Effector memory CD4-positive, alpha-beta T cell (primary cell): ENCODE measurements around the gene RALGPS1.
A peak's percentile ranks its signal among the peaks of the same experiment; 100 is the strongest.

ENCODE experiments used
- DNase-seq, 3 donors: peaks; one replicate each; pipeline ENCODE4 v3.0.0-alpha.2; 2020
- H3K27ac ChIP-seq: 2 replicates; pipeline ENCODE4 v1.7.0; 2013; ENCODE audit warnings: mild to moderate bottlenecking, low read length, moderate library complexity; ENCODE audit not compliant: insufficient read depth, poor library complexity, severe bottlenecking
- H3K27me3 ChIP-seq: replicated peaks from 2 replicates; pipeline ENCODE4 v1.7.0; 2013; ENCODE audit warnings: mild to moderate bottlenecking, low read length; ENCODE audit not compliant: insufficient read depth, control insufficient read depth, poor library complexity, severe bottlenecking
- H3K36me3 ChIP-seq: 2 replicates; pipeline ENCODE4 v1.7.0; 2013; ENCODE audit warnings: mild to moderate bottlenecking, low read length, moderate library complexity; ENCODE audit not compliant: control insufficient read depth, insufficient read depth
- H3K4me1 ChIP-seq: 2 replicates; pipeline ENCODE4 v1.7.0; 2013; ENCODE audit warnings: low read length, mild to moderate bottlenecking; ENCODE audit not compliant: control insufficient read depth, insufficient read depth, poor library complexity, severe bottlenecking
- H3K4me3 ChIP-seq: 2 replicates; pipeline ENCODE4 v1.7.0; 2013; ENCODE audit warnings: low read length, low read depth, mild to moderate bottlenecking; ENCODE audit not compliant: insufficient read depth, poor library complexity, severe bottlenecking
- H3K9me3 ChIP-seq: 2 replicates; pipeline ENCODE4 v1.7.0; 2013; ENCODE audit warnings: mild to moderate bottlenecking, low read length, moderate library complexity; ENCODE audit not compliant: control insufficient read depth

Gene RALGPS1

DNA sequence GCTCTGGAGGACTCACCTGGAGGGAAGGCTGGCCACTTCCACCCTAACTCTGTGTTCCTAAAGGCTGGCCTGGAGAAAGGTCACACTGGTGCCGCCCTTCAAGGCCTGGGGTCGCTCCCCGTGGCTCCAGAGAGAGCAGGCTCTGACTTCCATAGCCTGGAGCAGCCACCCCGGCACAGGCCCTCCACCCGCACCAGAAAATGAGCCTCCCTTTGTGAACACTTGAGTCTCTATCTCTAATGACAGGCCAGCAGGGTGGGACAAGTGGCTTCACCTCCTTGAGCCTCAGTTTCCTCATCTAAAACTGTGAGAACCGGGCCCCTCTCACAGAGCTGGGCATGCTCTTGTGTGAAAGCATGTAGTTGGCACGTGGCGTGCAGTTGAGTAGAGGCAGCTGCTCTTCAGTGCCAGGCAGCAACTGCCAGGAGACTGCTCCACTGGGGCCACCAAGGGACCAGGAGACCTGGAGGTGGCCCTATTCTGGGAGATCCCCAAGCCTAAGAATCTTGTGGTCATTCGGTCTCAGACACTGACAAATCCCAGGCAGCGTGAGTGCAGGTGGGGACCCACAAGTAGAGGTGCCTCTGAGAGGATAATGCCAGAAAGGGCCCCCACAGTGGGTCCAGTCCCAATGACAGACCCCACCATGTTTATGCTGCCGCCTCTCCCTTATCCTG, 293.3 kb downstream of the RALGPS1 start:
- no peak for DNase-seq
- H3K27me3 ChIP-seq, result no peaks in the 10 kb centered on the region
- no peak overlapping the region for H3K27ac ChIP-seq
- no peaks in the 10 kb centered on the region for H3K4me1 ChIP-seq
- H3K36me3 ChIP-seq, result no peaks in the 10 kb centered on the region
- no peak overlapping the region for H3K4me3 ChIP-seq
- H3K9me3 ChIP-seq, result no peaks in the 10 kb centered on the region

DNA sequence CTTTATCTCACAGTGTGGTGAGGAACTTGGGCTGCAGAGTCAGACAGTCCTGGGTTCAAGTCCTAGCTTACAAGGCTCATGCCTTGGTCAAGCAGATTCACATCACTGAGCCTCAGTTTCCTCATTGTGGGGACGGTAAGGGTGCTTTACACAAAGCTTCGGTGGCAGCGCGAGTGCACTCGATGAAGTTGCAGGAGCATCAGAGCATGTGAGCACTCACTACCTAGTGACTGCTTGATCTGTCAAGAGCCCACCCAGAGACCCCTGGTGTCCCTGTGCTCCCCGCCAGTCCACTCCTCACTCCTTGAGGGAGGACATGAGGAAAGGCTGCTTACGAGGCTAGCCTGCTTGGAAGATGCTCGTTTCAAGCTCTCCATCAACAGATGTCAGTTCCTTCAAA, 293.8 kb downstream of the RALGPS1 start:
- Histone ChIP-seq H3K36me3 (no peaks in the 10 kb centered on the region), H3K27me3 (no peaks in the 10 kb centered on the region), H3K4me1 (no peaks in the 10 kb centered on the region), H3K4me3 (no peak overlapping the region), H3K27ac (no peak overlapping the region), H3K9me3 (no peaks in the 10 kb centered on the region)
- no peak for DNase-seq

GRCh38 chr9:127209220-127209619, 294.6 kb downstream of the RALGPS1 start:
- no peaks in the 10 kb centered on the region for H3K9me3 ChIP-seq
- DNase-seq, result no peak
- H3K36me3 ChIP-seq, result no peaks in the 10 kb centered on the region
- no peak overlapping the region for H3K27ac ChIP-seq
- no peaks in the 10 kb centered on the region for H3K4me1 ChIP-seq
- H3K4me3 ChIP-seq, result no peak overlapping the region
- no peaks in the 10 kb centered on the region for H3K27me3 ChIP-seq

- Histone ChIP-seq H3K36me3 (no peaks in the 10 kb centered on the region), H3K4me1 (no peaks in the 10 kb centered on the region), H3K9me3 (no peaks in the 10 kb centered on the region), H3K4me3 (no peak overlapping the region), H3K27me3 (no peaks in the 10 kb centered on the region), H3K27ac (no peak overlapping the region)
- DNase-seq, result no peak
Observed at GRCh38 chr9:127209948-127210640, 295.5 kb downstream of the RALGPS1 start.

- no peak for DNase-seq
- H3K27ac ChIP-seq, result no peak overlapping the region
- H3K36me3 ChIP-seq, result no peaks in the 10 kb centered on the region
- H3K27me3 ChIP-seq, result no peaks in the 10 kb centered on the region
- H3K4me1 ChIP-seq, result no peaks in the 10 kb centered on the region
- no peaks in the 10 kb centered on the region for H3K9me3 ChIP-seq
- H3K4me3 ChIP-seq, result no peak overlapping the region
Observed at GRCh38 chr9:127210851-127211730, 296.5 kb downstream of the RALGPS1 start.

- Histone ChIP-seq H3K27me3 (no peaks in the 10 kb centered on the region), H3K4me3 (no peak overlapping the region), H3K36me3 (no peaks in the 10 kb centered on the region), H3K9me3 (no peaks in the 10 kb centered on the region), H3K27ac (no peak overlapping the region), H3K4me1 (no peaks in the 10 kb centered on the region)
- no peak for DNase-seq
Observed at GRCh38 chr9:127211983-127212382, 297.4 kb downstream of the RALGPS1 start.

- no peak overlapping the region for H3K27ac ChIP-seq
- no peak overlapping the region for H3K4me3 ChIP-seq
- H3K27me3 ChIP-seq, result no peaks in the 10 kb centered on the region
Observed at GRCh38 chr9:127212453-127212852, 297.9 kb downstream of the RALGPS1 start.

DNA sequence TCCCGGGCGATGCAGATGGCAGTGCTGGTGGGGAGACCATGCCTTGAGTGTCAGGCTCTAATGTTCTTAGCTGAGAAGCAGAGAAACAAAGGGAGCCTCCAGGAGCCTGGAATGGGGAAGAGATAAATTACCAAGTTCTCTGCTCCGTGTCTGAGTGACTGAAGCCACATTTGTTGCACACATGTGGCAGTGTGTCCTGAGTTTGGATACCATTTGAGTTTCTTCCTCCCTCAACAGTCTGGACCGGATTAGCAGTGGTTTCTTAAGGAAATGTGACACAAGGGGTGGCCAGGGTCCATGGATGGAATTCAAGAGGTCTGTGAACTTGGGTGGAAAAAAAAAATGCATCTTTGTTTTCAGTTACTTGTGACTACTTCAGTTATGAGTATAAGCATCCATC, 299.3 kb downstream of the RALGPS1 start:
- Histone ChIP-seq H3K27ac (no peak overlapping the region), H3K27me3 (no peaks in the 10 kb centered on the region), H3K36me3 (no peaks in the 10 kb centered on the region), H3K4me3 (no peak overlapping the region), H3K9me3 (no peaks in the 10 kb centered on the region), H3K4me1 (no peaks in the 10 kb centered on the region)
- no peak for DNase-seq

More at GRCh38 chr9:127212453-127212852, 297.9 kb downstream of the RALGPS1 start:
- H3K36me3 ChIP-seq, result no peaks in the 10 kb centered on the region
- no peaks in the 10 kb centered on the region for H3K9me3 ChIP-seq
- H3K4me1 ChIP-seq, result no peaks in the 10 kb centered on the region
- DNase-seq, result no peak

- Histone ChIP-seq H3K27me3 (no peaks in the 10 kb centered on the region), H3K27ac (no peak overlapping the region), H3K4me1 (no peaks in the 10 kb centered on the region), H3K36me3 (no peaks in the 10 kb centered on the region), H3K4me3 (no peak overlapping the region), H3K9me3 (no peaks in the 10 kb centered on the region)
- DNase-seq, result peak in 2 of 3 donors; percentile 13 to 42
Observed at GRCh38 chr9:127214421-127215267, 300.1 kb downstream of the RALGPS1 start.
